Naive thymus-derived CD4-positive, alpha-beta T cell (primary cell): ENCODE data around the gene PTCD3. TPM values are rescaled to one million over a fixed set of nuclear protein-coding genes. Genes with fewer than 3 reads are reported as not detected.

ENCODE experiments used
- ATAC-seq: fragments of 150-1000 bp; cut with Tn5 transposase; 2 replicates; pipeline ENCODE4 v1.10.0; 2021; ENCODE audit warnings: mild to moderate bottlenecking, moderate library complexity
- CTCF ChIA-PET: fragments of 350-600 bp; sonication (Branson Sonifier 250); formaldehyde crosslinking; loops from one replicate; lab custom pipeline; 2021; ENCODE audit warnings: antibody characterized with exemption; lab: Charles Lee
- POLR2A ChIA-PET: fragments of 350-600 bp; sonication (Branson Sonifier 250); formaldehyde crosslinking; loops from one replicate; lab custom pipeline; 2021; ENCODE audit warnings: antibody characterized with exemption, inconsistent platforms; lab: Charles Lee
- DNase-seq, 9 donors: peaks; one replicate each; pipeline versions ENCODE4 v3.0.0 to v3.0.0-alpha.2; 2020 to 2022; ENCODE audit warnings: mixed read lengths in 1 of 9
- H3K27ac ChIP-seq: one replicate; pipeline ENCODE4 v1.7.0; 2013; ENCODE audit warnings: mild to moderate bottlenecking, low read depth, low read length, moderate library complexity
- H3K27me3 ChIP-seq, 2 donors: one replicate each; pipeline ENCODE4 v1.7.0; 2013; ENCODE audit warnings: low read length in 2 of 2, mild to moderate bottlenecking in 2 of 2, moderate library complexity in 2 of 2; ENCODE audit not compliant: control insufficient read depth in 2 of 2, insufficient read depth in 2 of 2
- H3K36me3 ChIP-seq, 3 experiments: 1 replicate in 2 of 3; 2 replicates in 1 of 3; pipeline ENCODE4 v1.7.0; 2013; ENCODE audit warnings: low read length in 3 of 3, mild to moderate bottlenecking in 3 of 3, moderate library complexity in 1 of 3; ENCODE audit not compliant: insufficient read depth in 3 of 3, control insufficient read depth in 2 of 3
- H3K4me1 ChIP-seq, 2 donors: one replicate each; pipeline ENCODE4 v1.7.0; 2013; ENCODE audit warnings: low read length in 2 of 2, mild to moderate bottlenecking in 2 of 2, moderate library complexity in 1 of 2; ENCODE audit not compliant: control insufficient read depth in 2 of 2, insufficient read depth in 2 of 2
- H3K4me3 ChIP-seq: 2 replicates; pipeline ENCODE4 v1.7.0; 2013; ENCODE audit warnings: mild to moderate bottlenecking, low read length
- H3K9me3 ChIP-seq, 3 experiments: 1 replicate in 2 of 3; 2 replicates in 1 of 3; pipeline ENCODE4 v1.7.0; 2013; ENCODE audit warnings: low read length in 3 of 3; ENCODE audit not compliant: control insufficient read depth in 2 of 3
- H3K27ac Mint-ChIP-seq, 9 donors: one replicate each; pipeline ENCODE4 v1.8.0; 2020 to 2022; ENCODE audit warnings: mixed read lengths in 9 of 9, mild to moderate bottlenecking in 8 of 9, moderate library complexity in 5 of 9, inconsistent platforms in 2 of 9
- H3K27me3 Mint-ChIP-seq, 5 donors: one replicate each; pipeline ENCODE4 v1.8.0; 2021 to 2022; ENCODE audit warnings: mixed read lengths in 5 of 5, mild to moderate bottlenecking in 1 of 5
- H3K36me3 Mint-ChIP-seq, 5 donors: one replicate each; pipeline ENCODE4 v1.8.0; 2020 to 2022; ENCODE audit warnings: mixed read lengths in 5 of 5, mild to moderate bottlenecking in 3 of 5, inconsistent platforms in 1 of 5
- H3K4me1 Mint-ChIP-seq, 7 donors: one replicate each; pipeline ENCODE4 v1.8.0; 2020 to 2022; ENCODE audit warnings: mixed read lengths in 7 of 7, mild to moderate bottlenecking in 3 of 7, inconsistent platforms in 1 of 7
- H3K4me3 Mint-ChIP-seq, 10 donors: one replicate each; pipeline ENCODE4 v1.8.0; 2020 to 2022; ENCODE audit warnings: mild to moderate bottlenecking in 10 of 10, mixed read lengths in 10 of 10, moderate library complexity in 6 of 10, inconsistent platforms in 2 of 10
- H3K9me3 Mint-ChIP-seq, 11 donors: one replicate each; pipeline ENCODE4 v1.8.0; 2020 to 2022; ENCODE audit warnings: mixed read lengths in 11 of 11, mild to moderate bottlenecking in 4 of 11, inconsistent platforms in 1 of 11, moderate library complexity in 1 of 11
- intact Hi-C, 2 donors: fragments of 100-400 bp; cut with micrococcal nuclease; formaldehyde crosslinking; loops; one replicate each; pipeline ENCODE4 v1.15.1; 2023
- polyA plus RNA-seq, 2 donors: library from polyadenylated mRNA; unstranded; fragments of 300-500 nt; fragmentation: Illumina TruSeq; gene quantifications; one replicate each; pipeline ENCODE4 v1.2.3, GENCODE V29; 2021
- total RNA-seq, 6 experiments: library from RNA in 5 of 6; stranded (reverse) in 5 of 6; gene quantifications; 1 replicate in 5 of 6; 2 replicates in 1 of 6; pipeline ENCODE4 v1.2.3 and lab custom pipeline; 2021 to 2026

PTCD3 gene
- total and polyA plus RNA-seq, 7 experiments from 2014 or later = 47.5 to 207 (median 150) TPM

DNA sequence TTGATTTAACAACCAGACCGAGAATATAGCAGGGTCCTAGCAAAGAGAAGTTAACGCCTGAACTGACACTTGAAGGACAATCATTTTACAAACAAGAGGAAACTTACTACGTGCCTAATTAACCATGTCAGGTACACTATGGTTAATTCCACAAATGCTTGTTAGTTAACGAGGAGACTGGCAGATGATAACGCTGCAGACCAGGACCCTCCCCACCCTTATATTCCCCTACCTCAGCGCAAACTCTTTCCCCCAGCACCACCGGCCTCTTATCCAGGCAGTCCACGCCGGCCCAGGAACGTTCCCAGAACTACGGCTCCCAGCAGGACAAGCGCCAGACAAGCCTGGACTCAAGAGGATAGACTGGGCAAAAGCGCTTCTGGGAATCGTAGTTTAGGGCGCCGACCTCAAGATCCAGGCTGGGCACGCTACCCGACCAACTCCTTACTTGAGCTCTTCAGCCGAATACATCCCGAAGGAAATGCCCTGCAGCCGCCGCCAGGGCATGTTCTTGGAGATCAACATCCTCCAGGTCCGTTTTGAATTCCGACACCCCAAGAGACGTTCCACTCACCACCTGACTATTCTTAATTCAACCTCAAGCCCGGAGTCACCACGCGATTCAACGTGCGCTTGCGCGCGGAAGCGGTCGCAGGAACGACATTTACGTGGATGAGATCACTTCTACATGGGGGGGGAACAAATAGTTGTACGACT lies 625 bp upstream of the PTCD3 start, which contains the start of gene POLR1A:
POLR1A (minus strand) TSS at position 635 of the 717 bp plus-strand sequence; CDS start at position 525, 110 bp downstream.
- POLR2A ChIA-PET = interaction anchor here (0.6 to 2.3 kb wide), 23 partner anchors 9 to 501 kb away, joined by 3 to 17 read pairs (median 4); partner anchors contain the start of genes C2orf68, IMMT, KDM3A and MRPL35
- peak; percentile 86 for ATAC-seq

DNA sequence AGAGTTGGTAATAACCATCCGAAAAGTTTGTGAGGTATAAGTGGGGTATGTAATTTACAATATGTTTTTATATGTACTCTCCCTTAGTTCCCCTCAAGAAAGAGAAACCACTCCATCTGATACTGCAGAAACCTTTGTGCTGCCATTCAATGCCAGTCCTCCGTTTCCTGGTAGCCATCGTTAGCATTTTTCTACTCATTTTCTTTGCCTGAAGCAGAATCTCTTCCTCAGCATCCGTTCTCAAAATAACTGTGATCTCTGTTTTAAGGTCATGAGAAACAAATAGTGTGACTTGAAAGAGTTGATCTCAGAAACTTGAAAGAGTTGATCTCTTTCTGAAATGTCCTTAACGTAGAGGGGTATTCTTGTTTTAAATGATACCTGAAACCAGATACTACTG lies 996 bp downstream of the PTCD3 start:
- Histone ChIP-seq H3K36me3 (peaks cover 6 to 21% (median 11%) of the 10 kb centered on the region in 3 experiments), H3K9me3 (no peaks in the 10 kb centered on the region), H3K4me3 (peak overlapping the region; percentile 95), H3K27me3 (no peaks in the 10 kb centered on the region), H3K4me1 (peaks cover 20 to 28% of the 10 kb centered on the region in 2 donors), H3K27ac (peak overlapping the region; percentile 86)
- no peak for DNase-seq
- ChIA-PET CTCF (interaction anchor here (1.5 kb wide), 1 partner anchor 218 kb away, joined by 5 read pairs; the partner anchor contains the start of gene ST3GAL5), POLR2A (interaction anchor here (0.8 to 2.3 kb wide), 7 partner anchors 8 to 512 kb away, joined by 3 to 17 read pairs (median 4); partner anchors contain the start of gene KDM3A)
- H3K4me1 Mint-ChIP-seq = peaks cover 39 to 85% (median 75%) of the 10 kb centered on the region in 7 donors
- ATAC-seq = no peak
- intact Hi-C loops = loop anchor here (2.0 to 10.0 kb wide), 7 partner anchors 68 to 685 kb away; partner anchors contain the start of genes USP39 (in 2 of the 2), C2orf68 (in 1 of the 2), CHMP3 (in 1 of the 2) and RNF103 (in 1 of the 2)
- H3K36me3 Mint-ChIP-seq = peaks cover 4 to 33% (median 26%) of the 10 kb centered on the region in 5 donors
- peaks cover 0 to 3% (median 0%) of the 10 kb centered on the region in 11 donors for H3K9me3 Mint-ChIP-seq
- H3K4me3 Mint-ChIP-seq = peak overlapping the region; percentile 90 to 97 (median 92)
- H3K27ac Mint-ChIP-seq = peak overlapping the region; percentile 71 to 100 (median 98)
- H3K27me3 Mint-ChIP-seq = no peaks in the 10 kb centered on the region

More for the DNA sequence above, 625 bp upstream of the PTCD3 start, which contains the start of gene POLR1A:
- peaks cover 20 to 28% of the 10 kb centered on the region in 2 donors for H3K4me1 ChIP-seq
- CTCF ChIA-PET = interaction anchor here (0.6 to 1.5 kb wide), 4 partner anchors 90 to 278 kb away, joined by 3 to 5 read pairs (median 3); partner anchors contain the start of genes IMMT and ST3GAL5
- peak within 1 kb of the TSS; percentile 86 for H3K27ac ChIP-seq
- Mint-ChIP-seq H3K4me1 (peaks cover 37 to 86% (median 76%) of the 10 kb centered on the region in 7 donors), H3K27ac (peak within 1 kb of the TSS; percentile 95 to 100 (median 99)), H3K36me3 (peaks cover 4 to 31% (median 20%) of the 10 kb centered on the region in 5 donors), H3K4me3 (peak within 1 kb of the TSS; percentile 90 to 97 (median 92)), H3K27me3 (no peaks in the 10 kb centered on the region), H3K9me3 (peaks cover 0 to 3% (median 0%) of the 10 kb centered on the region in 11 donors)
- H3K4me3 ChIP-seq = peak within 1 kb of the TSS; percentile 95
- peaks cover 0 to 13% (median 12%) of the 10 kb centered on the region in 3 experiments for H3K36me3 ChIP-seq
- intact Hi-C loops = loop anchor here (1.0 to 10.0 kb wide), 15 partner anchors 90 to 751 kb away; partner anchors contain the start of genes ELMOD3 (in 2 of the 2), RETSAT (in 2 of the 2), USP39 (in 2 of the 2) and C2orf68 (in 1 of the 2)
- H3K27me3 ChIP-seq = no peaks in the 10 kb centered on the region
- DNase-seq = peak; percentile 61 to 91 (median 89)
- no peaks in the 10 kb centered on the region for H3K9me3 ChIP-seq

DNA sequence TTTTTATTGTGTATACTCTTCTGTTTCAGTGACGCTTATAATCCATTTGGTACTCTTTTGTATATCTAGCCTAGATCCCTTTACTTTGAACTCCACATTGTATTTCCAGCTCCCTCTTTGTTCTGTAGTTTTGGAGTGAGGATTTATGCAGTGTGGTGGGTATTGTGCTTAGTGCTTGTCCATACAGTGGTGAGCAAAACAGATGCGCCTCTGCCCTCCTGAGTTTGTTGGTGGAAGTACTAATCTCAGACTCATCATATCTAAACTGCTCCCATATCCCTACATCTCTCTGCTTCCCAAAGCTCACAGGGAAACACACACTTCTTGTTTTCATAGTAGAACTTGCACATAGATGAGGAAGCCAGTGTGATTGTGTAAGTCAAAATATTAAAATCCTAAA lies 12.1 kb downstream of the PTCD3 start:
- DNase-seq (no peak), ATAC-seq (no peak)
- no peaks in the 10 kb centered on the region for H3K27me3 ChIP-seq
- no peaks in the 10 kb centered on the region for H3K9me3 ChIP-seq
- H3K36me3 ChIP-seq = peaks cover 40 to 97% (median 47%) of the 10 kb centered on the region in 3 experiments
- Mint-ChIP-seq H3K9me3 (peaks cover 0 to 2% (median 0%) of the 10 kb centered on the region in 11 donors), H3K27me3 (no peaks in the 10 kb centered on the region), H3K4me3 (no peak overlapping the region), H3K27ac (no peak overlapping the region), H3K4me1 (peaks cover 5 to 19% (median 9%) of the 10 kb centered on the region in 7 donors), H3K36me3 (peaks cover 10 to 56% (median 30%) of the 10 kb centered on the region in 5 donors)
- ChIA-PET CTCF (no interaction called here), POLR2A (interaction anchor here (1.2 kb wide), 1 partner anchor 11 kb away, joined by 3 read pairs; no protein-coding TSS in a partner anchor)
- H3K4me1 ChIP-seq = no peaks in the 10 kb centered on the region
- H3K27ac ChIP-seq = no peak overlapping the region
- H3K4me3 ChIP-seq = no peak overlapping the region
- intact Hi-C loops = no loop called here

DNA sequence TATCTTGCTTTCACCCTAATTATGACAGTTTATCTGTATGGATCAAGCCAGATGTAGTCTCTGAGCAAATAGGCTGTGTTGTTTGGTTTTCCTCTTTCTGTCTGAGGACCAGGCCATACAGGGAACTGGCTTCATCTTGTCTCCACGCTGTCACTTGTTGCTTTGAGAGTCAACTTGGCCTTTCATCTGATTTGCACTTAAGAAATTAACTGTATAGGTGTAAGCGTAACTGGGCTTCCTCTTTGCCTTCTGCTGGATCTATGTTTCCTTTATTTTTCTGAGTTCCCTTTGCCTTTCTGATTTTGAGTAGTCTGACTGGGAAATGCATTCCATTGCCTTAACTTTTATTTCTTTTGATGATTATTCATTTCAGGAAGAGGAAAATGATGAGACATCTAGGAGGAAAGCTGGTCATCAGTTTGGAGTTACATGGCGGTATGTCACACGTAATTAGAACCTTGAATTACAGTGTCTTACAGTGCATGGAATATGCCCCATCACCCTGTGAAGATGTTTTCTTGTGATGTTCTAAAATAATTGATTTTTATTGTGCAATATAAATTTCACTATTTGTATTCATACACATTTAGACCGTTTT lies 17.4 kb downstream of the PTCD3 start:
- Mint-ChIP-seq H3K4me1 (peaks cover 0 to 2% (median 0%) of the 10 kb centered on the region in 7 donors), H3K9me3 (no peaks in the 10 kb centered on the region), H3K36me3 (peaks cover under 1 to 66% (median 33%) of the 10 kb centered on the region in 5 donors), H3K27me3 (no peaks in the 10 kb centered on the region), H3K4me3 (no peak overlapping the region), H3K27ac (no peak overlapping the region)
- H3K36me3 ChIP-seq = peaks cover 45 to 98% (median 71%) of the 10 kb centered on the region in 3 experiments
- no peaks in the 10 kb centered on the region for H3K27me3 ChIP-seq
- H3K9me3 ChIP-seq = no peaks in the 10 kb centered on the region
- H3K27ac ChIP-seq = no peak overlapping the region
- no peaks in the 10 kb centered on the region for H3K4me1 ChIP-seq
- intact Hi-C loops = no loop called here
- no peak overlapping the region for H3K4me3 ChIP-seq
- POLR2A ChIA-PET = interaction anchor here (0.6 kb wide), 1 partner anchor 35 kb away, joined by 6 read pairs; no protein-coding TSS in a partner anchor
- ATAC-seq (no peak), DNase-seq (no peak)
- CTCF ChIA-PET = no interaction called here

DNA sequence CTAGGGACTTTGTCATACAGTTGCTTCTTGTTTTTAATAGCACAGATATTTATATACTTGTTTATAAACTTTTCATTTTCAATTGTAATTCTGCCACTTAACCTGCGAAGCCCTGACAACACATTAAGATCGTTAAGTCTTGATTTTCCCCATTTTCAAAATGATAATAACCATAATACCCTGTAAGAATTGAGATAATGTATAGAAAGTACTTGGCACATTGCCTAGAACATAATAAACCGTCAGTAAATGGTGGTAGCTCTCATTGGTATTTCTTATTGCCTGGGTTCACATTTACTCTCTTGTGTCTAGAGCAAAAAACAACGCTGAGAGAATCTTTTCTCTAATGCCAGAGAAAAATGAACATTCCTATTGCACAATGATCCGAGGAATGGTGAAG lies 18.6 kb downstream of the PTCD3 start:
- Mint-ChIP-seq H3K27ac (no peak overlapping the region), H3K36me3 (peaks cover 0 to 62% (median 29%) of the 10 kb centered on the region in 5 donors), H3K4me3 (no peak overlapping the region), H3K9me3 (no peaks in the 10 kb centered on the region), H3K27me3 (no peaks in the 10 kb centered on the region), H3K4me1 (no peaks in the 10 kb centered on the region)
- CTCF ChIA-PET = no interaction called here
- ATAC-seq = no peak
- H3K9me3 ChIP-seq = no peaks in the 10 kb centered on the region
- H3K27ac ChIP-seq = no peak overlapping the region
- no peaks in the 10 kb centered on the region for H3K4me1 ChIP-seq
- POLR2A ChIA-PET = no interaction called here
- intact Hi-C loops = no loop called here
- H3K4me3 ChIP-seq = no peak overlapping the region
- DNase-seq = no peak
- peaks cover 45 to 98% (median 67%) of the 10 kb centered on the region in 3 experiments for H3K36me3 ChIP-seq
- H3K27me3 ChIP-seq = no peaks in the 10 kb centered on the region

DNA sequence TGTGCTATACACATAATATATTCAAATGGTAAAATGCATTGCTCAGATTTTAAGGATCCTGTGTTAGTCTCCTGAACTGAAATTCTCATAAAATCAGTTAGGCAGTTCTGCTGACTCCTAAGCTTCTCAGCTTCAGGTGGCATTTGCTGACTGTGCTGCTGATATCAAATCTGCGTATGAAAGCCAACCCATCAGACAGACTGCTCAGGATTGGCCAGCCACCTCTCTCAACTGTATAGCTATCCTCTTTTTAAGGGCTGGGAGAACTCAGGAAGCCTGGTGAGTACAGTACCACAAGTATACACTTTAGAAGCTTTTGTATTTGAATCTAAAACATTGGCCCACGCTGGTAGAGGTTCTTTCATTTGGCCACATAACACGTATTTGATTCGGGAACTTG lies 28.7 kb downstream of the PTCD3 start:
- Histone ChIP-seq H3K4me3 (no peak overlapping the region), H3K27ac (no peak overlapping the region), H3K27me3 (no peaks in the 10 kb centered on the region), H3K36me3 (peaks cover 32 to 97% (median 66%) of the 10 kb centered on the region in 3 experiments), H3K4me1 (no peaks in the 10 kb centered on the region), H3K9me3 (no peaks in the 10 kb centered on the region)
- Mint-ChIP-seq H3K4me3 (no peak overlapping the region), H3K27ac (peak overlapping the region in 1 of 9 donors; percentile 25), H3K36me3 (peaks cover 32 to 75% (median 51%) of the 10 kb centered on the region in 5 donors), H3K9me3 (no peaks in the 10 kb centered on the region), H3K4me1 (peaks cover 0 to 8% (median 0%) of the 10 kb centered on the region in 7 donors), H3K27me3 (no peaks in the 10 kb centered on the region)
- ChIA-PET POLR2A (interaction anchor here (0.6 to 1.5 kb wide), 2 partner anchors 29 to 35 kb away, joined by 3 to 4 read pairs; partner anchors contain the start of genes POLR1A and PTCD3), CTCF (interaction anchor here (1.1 kb wide), 1 partner anchor 307 kb away, joined by 3 read pairs; no protein-coding TSS in a partner anchor)
- intact Hi-C loops = no loop called here
- ATAC-seq = no peak
- DNase-seq = no peak
